NCI-H226 (cell line): ENCODE measurements around the gene EIPR1.

Experiments
- DNase-seq: peaks from one replicate; pipeline ENCODE4 v3.0.0-alpha.2; 2015

EIPR1 gene

DNA sequence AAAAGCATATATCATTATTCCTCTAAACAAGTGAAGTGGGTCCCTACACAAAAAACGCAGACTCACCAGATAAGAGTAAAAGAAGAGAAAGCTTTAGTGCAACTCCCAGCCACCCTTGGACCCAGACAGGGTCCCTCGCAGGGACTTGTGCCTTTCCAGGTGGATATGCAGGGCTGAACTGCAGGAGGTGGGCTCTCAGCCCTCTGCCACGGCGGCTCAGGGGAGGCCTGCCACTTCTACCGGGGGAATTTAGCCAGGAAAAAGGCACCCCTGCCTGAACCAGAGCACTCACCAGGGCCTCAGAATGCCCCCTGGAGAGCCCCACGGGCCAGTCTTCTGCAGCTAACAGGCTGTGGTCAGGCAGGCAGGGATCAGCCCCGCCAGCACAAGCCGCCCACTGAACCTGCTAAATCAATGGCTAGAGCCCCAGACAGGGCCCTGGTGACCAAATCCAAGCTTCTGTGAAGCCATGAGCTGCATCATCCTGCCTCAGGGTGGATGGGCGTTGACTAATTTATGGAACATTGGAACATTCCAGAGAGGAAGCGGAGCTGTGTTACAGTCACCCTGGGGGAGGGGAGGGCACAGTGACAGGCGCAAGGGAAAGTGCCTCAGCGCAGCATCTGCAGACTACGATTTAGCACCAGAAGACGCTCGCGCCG, 209.3 kb downstream of the EIPR1 start:
- no peak for DNase-seq

DNA sequence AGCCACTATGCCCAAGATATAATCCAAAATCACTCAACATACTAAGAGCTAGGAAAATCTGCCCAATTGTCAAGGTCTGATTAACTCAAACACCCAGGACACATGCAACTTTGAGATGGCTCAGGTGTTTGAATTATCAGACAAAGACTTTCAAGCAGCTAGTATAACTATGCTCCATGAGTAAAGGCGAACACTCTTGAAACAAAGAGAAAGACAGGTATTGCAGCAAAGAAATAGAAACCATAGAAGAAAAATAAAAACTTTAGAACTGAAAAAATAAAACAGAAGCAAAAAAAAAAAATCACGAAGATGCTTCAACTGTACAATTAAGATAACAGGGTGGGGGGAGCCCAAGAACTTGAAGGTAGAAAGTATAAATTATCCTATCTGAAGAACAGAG, 214.2 kb downstream of the EIPR1 start:
- no peak for DNase-seq

DNA sequence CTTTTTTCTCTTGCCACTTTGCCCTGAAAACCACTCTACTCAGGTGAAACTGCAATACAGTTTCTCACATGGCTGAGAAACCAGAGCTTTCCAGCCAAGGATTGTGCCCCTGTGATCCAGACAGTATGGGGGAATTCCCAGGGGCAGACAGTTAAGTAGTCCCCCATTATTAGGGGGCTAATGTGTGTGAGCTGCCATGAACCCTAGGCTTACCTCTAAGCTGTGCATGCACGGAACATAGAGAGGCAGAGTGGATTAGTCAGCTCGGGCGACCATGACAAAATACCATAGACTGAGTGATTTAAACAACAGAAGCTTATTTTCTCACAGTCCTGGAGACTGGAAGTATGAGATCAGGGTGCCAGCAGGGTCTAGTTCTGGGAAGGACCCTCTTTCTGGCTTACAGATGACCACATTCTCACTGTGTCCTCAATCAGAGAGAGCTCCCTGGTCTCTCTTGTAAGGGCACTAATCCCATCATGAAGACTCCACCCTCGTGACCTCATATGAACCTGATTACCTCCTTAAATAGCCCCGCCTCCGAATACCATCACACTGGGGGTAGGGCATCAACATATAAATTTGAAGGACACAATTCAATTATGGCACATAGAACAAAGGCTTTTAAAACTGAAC, 215.1 kb downstream of the EIPR1 start:
- no peak for DNase-seq

DNA sequence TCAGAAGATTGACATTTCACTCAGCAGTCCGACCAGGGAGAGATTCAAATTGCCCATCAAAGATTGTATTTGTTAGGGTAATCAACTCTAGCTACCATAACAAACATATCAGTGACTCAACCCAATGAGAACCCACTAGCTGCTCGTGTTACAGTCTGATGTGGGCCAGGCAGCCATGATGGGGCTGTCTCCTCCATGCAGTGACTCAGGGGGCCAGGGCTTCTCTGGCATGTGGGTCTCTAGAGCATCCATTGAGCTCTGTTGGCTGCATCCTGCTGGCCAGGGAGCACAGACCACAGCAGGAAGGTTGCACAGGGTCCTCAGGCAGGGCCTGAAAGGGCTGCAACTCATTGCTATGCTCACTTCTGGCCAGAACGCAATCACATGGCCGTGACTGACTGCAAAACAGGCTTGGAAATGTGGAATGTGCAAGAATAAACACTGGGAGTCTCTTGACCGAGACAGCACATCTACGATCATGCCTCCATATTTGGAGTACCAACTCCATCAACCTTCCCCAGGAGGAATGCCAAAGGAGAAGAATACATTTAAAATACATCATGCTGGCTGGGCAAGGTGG, 216.8 kb downstream of the EIPR1 start:
- no peak for DNase-seq

DNA sequence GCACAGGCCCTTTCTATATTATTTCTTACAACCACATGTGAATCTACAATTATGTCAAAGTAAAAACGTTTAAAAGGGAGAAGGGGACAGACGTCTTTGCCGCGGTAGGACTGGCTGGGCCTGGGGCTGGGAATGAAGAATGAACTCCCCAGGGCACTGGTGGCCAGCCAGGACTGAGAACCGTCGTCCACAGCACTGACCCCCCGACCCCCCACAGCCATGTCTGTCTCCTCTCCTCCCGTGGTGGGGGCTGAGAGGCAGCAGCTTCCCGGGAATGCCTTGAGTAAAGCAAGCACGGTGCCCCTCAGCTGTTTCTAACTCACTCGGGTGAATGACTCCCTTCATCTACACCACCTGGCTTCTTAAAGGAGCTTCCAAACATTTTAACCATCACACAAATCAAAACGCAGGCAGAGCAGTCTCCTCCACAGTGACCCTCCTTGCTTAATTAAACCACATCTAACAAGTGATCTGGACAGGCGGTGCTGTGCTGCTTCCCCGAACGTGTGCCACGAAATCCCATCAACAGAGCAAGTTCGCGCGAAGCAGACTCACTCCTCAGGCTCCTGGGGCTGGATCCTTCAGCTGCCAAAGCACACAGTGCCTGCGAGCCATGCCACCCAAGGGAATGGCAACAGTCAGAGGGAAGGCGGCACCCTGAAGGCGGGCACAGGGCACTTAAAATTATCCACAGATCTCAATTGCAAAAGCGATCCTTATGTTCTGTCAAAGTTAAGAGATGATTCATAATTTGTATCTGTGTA, 217.7 kb downstream of the EIPR1 start:
- no peak for DNase-seq

DNA sequence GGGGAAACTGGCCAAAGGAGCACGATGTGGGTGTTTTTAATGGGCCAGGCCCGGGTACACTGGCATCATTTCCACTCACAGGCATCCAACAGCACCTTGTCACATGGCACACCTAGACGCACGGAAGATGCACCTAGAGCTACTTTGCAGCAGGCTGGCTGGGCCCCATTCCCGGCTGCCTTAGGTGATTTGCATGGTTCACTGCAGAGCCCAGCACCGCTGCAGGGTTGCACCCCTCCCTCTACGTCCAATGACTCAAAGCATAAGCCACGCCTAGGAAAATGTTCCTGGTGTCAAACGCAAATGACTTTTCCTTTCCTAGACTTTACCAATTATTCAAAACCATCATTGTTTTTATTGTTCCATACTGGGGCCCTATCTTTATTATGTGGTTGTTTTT, 222.9 kb downstream of the EIPR1 start:
- DNase-seq = no peak

DNA sequence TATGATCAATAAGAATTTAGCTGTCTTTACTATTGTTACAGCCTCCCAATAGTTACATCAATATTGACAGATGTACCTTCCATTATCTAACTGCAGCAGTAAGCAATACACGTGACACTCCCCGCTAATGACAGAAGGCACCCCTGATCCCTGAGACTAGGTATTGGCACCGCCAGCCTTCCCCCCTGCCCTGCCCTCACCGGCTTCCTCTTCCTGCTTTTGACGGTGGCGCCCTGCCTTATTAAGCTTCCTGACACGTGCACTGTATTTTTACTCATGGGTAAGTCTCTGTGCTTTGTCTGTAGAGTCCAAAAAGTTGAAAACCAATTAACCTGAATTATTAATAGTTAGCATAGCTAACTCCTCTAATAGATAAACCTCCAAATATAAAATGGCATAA, 223.5 kb downstream of the EIPR1 start:
- DNase-seq = no peak

DNA sequence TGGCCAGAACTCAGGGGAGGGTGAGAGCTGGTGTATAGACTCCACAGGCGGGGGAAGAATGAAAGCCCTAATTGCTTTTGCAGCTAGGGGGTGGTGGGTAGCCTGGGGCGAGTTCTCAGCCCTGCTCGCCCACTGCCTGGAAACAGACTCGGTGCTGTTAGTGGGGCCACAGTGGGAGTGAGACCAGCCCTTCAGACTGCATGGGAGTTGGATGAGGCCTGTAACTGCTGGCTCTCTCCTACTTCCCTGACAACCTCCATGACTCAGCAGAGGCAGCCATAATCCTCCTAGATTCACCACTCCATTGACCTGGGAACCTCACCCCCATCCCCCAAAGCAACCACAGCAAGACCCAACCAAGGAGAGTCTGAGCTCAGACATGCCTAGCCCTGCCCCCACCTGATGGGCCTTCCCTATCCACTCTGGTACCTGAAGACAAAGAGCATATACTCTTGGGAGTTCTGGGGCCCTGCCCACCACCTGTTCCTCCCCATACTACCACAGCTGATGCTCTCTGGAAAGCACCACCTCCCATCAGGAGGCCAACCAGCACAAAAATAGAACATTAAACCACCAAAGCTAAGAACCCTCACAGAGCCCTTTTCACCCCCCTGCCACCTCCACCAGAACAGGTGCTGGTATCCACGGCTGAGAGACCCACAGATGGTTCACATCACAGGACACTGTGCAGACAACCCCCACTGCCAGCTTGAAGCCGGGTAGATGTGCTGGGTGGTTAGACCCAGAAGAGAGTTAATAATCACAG, 226.3 kb downstream of the EIPR1 start:
- no peak for DNase-seq

DNA sequence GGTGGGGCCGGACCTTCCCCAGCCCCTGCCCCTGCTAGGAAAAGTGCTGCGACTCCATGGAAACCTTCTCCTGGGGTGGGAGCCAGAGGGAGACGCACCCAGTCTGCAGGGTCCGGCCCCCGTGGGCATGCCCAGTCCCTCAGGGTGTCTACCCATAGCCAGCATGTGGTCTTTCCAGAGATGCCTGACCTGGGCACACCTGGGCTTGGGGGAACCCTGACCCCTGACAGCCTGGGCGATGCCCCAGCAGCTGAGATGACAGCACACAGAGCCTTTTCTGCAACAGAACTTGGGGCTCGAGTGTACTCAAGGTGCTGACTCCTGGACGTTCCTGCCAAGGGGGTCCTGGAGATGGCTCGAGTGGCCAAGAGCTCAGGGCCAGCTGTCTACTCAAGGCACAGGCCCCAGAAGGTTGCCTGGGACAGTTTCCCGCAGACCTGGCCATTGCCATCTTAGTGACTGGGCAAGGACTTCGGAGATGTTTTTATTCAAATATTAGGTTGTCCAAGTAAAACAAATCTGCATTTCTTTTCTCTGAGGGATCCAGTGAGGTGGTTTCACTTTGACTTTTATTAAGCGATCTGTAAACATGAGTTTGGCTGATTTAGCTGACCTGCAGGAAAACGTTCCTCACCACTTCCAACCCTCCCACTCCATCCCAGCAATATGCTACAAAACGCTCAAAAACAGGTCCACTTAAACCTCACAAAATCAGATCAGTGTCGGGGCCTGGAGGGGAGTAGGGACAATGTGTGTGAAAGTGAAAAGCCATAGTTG, 228.0 kb downstream of the EIPR1 start:
- no peak for DNase-seq

DNA sequence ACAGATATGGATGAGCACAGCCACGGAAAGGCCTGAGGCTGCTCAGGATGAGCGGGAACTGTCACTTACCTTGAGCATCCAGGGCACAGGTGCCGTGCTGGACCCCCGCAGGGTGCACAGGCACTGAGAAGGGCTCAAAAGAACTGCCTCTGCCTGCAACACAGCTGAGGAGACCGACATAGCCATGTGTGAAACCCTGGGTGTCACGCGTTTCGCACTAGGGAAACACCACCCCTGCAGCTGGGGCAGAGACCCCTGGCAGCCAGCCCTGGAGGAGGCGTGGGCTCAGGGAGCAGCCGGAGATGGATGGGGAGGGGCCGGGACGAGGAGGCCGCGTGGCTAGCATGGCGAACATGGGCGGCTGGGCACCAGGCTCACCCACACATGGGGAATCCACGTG, 228.9 kb downstream of the EIPR1 start:
- no peak for DNase-seq

DNA sequence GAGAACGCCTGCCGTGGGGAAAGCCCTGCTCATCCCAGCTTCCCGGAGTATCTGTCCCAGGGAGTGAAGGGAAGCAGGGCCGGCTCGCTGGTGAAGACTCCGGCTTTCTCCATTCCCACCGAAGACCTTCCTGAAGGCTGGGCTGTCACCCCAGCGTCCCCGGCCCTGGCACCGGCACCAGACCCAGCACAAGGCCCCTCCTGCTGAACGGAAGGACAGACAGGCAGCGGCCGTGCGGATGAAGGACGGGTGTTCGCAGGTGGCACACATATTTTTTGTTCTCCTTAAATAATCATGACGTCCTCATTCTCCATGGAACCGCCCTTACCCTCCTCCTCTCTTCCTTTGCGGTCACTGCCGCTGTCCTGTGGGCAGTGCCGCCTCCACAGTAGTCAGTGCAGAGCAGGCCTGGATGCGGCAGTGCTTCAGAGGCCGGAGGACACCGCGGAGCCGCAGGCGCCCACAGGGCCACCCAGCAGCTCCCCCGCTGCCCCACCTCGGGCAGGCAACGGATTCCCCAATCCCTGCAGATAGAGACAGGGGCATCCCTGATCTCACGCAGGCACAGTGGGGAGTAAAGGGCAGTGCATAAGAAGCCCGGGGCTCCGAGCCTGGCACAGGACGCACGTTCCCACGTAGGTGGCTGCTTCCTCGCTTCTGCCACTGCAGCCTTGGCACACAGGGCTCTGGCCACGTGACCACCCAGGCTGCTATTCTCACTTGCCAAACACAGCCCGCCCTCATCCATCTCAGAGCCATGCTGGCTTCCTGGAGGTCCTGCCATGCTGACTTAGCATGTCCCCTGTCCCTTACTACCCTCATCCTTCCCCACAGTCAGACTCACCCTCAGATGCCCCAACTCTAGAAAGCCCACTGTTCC, 229.7 kb downstream of the EIPR1 start:
- no peak for DNase-seq

DNA sequence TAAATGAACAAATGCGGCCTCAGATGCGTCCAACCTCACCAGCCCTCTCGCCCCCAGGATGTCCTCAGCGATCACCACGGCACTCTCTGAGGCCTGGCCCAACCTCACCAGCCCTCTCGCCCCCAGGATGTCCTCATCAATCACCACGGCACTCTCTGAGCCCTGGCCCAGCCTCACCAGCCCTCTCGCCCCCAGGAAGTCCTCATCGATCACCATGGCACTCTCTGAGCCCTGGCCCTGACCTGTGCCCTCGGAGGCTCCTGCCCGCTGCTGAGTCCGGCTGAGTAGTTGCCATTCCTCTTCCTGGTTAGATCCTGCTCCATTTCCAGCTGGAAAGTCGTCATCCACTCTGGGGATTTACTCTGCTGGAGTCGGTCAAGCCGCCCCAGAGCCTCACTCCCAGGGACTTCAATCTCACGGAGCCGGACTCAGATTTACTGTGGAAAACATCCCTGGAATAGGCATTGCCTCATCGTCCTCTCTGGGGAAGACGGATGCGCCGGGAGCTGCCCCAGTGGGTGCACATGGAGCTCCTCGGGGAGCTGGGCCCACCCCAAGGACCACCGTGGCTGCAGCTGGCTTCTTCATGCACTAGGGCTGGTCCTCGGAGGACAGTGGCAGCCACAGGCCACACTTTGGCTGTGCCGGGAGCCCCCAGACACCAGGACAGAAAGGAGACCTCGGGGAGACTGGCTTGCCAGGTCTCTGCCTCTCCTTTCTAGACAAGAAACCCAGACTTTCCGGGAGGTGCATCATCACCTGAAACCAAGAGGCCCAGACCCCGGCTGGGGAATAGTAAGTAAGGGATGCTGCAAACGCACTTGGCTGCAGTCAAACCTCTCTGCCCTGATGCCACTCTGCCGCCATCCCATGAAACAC, 230.6 kb downstream of the EIPR1 start:
- DNase-seq = no peak

DNA sequence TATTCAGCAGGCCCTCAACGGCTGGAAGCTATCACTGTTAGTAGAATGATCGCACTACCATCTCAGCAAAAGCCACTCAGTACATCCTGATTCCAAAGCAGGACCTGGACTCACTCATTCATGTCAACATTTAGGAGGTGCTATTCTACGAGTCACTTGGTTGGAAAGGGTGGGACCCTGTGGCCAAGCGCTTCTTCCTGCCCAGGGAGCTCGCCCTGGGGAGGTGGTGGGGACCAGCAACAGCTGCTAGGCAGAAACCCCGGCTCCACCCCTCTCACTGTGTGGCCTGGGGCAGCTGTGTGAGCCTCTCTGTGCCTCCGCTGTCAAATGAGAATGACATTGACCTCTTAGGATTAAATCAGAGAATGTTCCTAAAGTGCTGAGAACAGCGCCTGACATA, 231.4 kb downstream of the EIPR1 start:
- no peak for DNase-seq

DNA sequence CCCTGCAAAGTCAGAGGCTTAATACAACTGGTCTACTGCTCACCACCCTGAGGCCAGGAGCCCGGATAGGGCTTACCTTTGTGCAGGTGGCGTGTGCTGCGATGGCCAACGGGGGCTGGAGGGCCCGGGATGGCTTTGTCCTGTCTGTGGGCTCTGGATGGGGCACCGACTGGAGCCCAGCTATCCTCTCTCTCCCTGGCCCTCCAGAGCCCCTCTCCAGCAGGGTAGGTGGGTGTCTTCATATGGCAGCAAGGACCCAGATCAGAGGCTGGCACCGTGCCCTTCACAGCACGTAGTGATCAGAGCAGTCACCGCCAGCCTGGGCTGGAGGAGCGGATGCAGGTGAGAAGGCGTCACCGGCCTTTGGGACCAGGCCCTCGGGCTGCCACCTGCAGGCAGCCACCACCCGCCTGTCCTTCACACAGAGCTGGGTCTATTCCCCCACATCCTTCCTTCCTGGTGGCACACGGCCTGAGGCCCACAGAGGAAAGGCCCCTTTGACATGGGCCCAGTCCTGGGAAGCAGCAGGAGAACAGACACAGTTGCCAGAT, 232.1 kb downstream of the EIPR1 start:
- no peak for DNase-seq

DNA sequence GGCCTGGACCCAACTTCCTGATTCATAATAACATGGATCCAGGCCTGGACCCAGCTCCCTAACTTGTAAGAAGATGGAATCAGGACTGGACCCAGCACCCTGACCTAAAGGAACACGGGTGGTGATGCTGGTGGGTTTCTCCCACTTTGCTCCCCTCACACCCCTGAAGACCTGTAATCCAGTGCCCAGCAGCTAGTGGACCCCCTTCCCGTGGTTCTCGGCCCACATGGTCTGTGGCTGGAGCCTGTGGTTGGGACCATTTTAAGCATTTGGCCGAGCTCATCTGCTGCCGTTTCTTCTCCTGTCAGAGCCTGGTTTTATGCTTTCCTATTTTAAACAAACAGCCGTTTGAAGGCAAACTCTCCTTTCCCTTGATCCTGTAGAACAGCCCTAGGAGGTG, 232.8 kb downstream of the EIPR1 start:
- no peak for DNase-seq

DNA sequence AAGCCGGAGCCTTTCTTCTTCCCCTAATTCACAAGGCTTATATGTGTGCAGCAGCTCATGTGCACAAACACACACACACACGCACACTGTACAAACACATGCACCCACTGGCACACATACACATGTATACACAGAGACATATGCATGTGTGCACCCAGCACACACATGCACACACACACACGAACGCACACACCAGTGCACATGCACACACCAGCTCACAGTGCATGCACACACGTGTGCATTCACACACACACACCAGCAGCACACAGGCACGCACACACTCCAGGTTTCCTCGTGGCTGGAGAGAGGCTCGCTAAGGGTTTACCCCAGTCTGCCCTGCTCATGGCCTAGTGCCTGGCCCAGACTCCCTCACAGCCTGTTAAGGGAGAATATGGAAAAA, 234.0 kb downstream of the EIPR1 start:
- no peak for DNase-seq

DNA sequence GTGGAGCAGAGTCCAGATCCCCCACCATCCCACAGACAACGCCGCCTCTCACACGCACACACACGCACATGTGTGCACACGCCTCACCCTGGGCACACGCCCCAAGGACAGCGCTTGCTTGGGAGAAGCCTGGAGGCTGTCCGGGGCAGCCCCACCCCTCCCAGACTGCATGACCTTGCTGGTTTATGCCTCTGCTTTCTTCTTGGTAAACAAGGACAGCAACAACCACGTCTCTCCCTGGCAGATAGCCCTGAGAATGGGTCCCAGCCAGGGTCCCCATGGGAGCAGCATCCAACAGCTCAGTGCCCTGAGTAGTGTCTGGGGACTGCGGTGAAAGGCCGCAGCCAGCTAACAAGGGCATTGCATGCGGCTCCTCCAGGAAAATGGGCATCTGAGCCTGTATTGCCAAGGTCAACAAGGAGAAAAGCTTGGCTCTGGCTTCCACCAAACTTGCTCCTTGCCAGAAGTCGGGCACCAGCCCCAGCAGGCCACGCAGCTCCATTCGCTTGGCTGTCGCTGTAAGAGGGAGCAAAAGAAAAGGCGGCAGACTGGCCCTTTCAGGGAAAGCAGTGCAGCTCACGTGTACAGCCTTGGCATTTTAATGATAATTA, 234.6 kb downstream of the EIPR1 start:
- no peak for DNase-seq

DNA sequence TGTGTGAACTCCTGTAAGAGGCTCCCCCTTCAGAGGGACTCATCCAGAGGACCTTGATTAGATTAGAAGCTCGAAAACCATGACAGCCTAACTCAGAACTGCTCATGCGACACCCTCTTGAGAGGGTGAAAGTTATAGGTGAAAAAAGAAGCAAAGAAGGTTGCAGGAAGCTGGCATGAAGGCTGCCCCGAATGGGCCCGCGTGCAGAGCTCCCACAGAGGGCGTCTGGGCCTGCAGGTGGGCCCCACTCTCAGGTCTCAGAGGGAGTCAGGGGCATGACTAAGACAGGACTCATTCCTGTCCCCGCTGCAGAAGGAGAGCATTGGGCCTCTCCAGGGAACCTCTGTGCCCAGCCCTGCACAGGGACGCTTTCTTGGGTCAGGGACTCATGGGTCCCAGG, 235.4 kb downstream of the EIPR1 start:
- no peak for DNase-seq

DNA sequence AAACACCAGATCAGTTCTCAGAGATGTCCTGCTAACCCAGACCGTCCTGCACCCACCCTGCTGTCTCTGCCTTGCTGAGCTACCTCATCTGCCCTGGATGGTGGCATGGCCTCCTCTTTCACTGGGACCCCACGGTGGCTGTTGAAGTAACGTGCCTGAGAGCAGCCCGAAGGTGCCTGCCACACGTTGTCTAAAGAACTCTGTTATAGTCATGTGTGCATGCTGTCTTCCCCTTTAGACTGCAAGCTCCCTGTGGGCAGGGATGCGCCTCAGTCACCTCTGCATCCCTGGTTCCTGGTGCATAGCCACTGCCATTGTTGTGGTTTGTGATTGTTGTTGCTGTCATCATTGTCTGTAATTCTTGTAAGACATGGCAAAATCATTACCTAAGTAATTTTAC, 235.9 kb downstream of the EIPR1 start:
- no peak for DNase-seq

DNA sequence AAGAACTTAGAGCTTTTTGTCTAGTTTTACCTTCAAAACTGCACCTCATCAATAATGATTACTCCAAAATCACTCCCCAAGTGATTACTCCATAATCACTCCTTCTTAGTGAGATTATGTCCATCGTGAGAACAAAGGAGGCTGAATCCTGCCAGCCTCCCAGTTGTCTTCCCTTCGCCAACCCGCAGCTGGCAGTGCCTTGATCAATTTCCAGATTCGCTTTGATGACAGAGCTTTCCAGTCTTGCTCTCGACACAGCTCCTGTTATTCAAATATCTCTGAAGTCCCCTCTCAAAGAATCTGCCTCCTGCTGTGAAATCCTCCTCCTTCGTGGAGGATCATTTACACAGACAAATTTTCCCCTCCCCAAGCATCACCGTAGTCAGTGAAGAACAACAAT, 237.7 kb downstream of the EIPR1 start:
- no peak for DNase-seq
